T-helper 2 cell (primary cell): ENCODE data around the gene USP46.

Experiments used
- DNase-seq, 5 experiments: peaks; one replicate each; pipeline versions ENCODE4 v3.0.0 to v3.0.0-alpha.2; 2012 to 2022

USP46 gene

DNA sequence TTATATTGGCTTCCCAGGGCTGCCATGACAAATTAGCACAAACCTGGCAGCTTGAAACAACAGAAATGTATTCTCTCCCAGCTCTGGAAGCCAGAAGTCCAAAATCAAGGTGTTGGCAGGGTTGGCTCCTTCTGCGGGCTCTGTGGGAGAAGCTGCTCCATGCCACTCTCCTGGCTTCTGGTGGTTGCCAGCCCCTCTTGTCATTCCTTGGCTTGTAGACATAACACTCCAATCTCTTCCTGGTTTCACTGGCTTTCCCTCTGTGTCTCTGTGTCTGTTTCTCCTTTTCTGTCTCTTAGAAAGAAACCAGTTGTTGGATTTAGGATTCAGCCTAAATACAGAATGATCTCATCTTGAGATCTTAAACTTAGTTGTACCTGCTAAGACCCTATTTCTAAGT, 85.5 kb downstream of the USP46 start:
- DNase-seq, result no peak

DNA sequence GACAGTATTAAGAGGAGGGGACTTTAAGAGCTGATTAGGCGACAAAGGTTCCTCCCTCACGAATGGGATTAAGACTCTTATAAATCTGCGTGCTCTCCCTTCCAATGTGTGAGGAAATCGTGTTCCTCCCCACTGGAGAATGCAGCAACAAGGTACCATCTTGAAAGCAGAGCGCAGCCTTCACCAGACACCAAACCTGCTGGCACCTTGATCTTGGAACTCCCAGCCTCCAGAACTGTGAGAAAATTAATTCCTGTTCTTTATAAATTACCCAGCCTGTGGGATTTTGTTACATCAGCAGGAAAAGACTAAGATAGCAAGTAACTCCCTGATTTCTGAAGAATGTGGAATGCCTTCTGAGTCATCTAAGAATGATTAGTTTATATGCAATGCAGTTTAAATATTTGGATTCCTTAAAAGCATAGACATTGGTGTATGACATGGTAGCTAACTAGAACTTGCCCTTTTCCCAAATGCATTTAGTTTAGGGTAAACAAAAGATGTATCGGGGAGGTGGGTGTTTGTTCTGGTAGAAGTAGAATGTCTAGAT, 86.1 kb downstream of the USP46 start:
- no peak for DNase-seq

- DNase-seq, result no peak
These were observed 90.8 kb downstream of the USP46 start for GRCh38 chr4:52568351-52568750.

DNA sequence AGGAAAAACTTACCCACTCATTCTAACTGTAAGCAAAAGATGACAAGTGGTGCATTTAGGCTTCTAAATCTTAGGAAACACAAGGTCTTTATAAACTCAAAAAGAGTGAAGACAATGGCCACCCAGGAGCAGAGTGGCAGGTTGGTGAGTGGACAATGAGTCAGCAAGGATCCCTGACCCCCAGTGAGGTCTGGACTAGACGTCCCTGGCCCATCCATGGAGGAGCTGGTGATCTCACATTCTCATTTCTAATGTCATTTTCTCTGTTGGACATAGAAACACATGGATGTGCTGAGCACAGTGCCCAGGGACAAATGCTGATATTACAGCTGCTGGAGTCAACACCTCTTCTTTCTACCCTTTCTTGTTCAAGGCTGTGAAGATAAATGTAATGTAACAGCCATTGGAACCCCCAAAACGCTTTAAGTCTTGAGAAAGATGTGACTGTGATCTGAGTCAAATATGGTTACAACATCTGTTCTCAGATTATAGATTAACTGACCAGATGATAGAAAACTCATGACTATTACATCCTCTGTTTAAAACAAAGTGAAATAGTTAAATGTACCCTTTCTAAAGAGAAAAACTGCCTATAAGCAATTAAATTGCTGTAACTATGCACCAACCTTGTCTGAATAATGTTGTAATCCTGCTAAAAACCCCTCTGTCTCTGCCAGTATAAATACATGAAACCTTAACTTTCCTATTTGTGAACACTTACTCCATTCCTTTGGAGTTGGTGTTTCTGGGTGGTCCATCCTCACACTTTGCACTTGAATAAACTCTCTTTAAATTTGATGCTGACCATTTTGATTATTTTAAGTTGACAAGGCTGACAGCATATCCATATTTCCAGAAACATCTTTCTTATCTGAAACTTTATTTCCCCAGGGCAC, 92.7 kb downstream of the USP46 start:
- no peak for DNase-seq

DNA sequence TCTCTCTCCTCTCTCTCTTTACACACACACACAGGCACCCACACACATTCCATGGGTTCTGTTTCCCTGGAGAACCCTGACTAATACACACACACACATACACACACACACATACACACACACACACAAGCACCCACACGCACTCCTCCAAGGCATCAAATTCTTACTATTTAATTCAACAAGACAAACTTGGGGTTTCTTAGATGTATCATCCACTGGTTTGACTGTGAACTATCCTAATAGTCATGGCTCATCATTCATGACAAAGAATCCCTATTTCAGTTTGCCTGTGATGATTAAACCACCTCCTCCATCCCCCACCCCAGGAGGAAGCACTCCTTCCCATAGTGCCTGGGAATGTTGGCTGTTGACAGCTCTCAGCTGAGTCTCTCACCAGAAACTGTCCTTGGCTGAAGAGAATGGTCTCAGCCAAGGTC, 98.2 kb downstream of the USP46 start:
- no peak for DNase-seq

DNA sequence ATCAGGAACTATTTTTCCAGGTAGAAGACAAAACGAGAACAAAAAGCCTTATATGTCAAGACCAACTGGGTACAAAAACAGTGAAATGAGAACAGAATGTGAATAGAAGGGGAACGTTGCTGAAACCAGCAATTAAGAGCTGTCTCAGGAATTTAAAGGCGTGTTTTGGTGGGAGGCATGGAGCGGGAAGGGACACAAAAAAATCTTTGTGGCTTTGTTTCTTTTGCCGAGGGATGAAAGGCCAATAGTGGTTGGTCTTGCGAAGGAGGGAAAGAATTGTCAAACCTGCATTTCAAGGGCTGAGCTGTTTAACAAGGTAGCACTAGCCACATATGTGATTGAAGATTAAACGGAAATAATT, 103.8 kb downstream of the USP46 start:
- DNase-seq, result no peak

DNA sequence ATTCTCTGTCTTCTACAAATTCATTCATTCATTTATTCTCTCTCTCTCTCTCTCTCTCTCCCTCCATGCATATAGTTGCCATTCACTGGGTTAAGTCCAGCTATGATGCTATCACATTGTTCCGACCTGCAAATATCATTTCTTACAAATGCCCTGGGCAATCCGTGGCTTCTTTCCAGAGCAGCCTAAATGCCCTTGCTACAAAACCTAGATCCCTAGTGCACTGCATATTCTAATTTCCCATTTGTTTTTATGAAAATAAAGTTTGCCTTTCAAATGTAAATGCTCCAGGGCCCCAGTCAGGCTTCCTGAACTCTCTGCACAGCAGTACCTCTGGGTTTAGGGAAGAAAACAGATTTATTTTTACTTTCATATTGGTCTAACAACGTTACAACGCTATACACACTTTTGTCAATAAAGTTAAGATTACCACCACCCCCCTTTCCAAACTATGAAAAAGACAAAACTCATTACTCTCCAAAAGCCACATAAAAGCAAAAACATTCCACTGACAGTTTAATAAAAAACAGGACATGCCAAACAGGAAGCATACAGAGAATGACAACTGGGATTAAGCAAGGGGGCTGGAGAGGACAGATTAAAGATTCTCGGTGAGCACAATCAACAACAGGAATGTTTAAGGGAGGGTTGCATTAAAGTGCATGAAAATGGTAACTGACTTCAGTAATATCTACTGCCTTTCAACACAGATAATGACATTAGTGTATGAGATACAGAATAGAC, 104.3 kb downstream of the USP46 start:
- no peak for DNase-seq

GRCh38 chr4:52552778-52553177, 106.3 kb downstream of the USP46 start:
- DNase-seq, result no peak

DNA sequence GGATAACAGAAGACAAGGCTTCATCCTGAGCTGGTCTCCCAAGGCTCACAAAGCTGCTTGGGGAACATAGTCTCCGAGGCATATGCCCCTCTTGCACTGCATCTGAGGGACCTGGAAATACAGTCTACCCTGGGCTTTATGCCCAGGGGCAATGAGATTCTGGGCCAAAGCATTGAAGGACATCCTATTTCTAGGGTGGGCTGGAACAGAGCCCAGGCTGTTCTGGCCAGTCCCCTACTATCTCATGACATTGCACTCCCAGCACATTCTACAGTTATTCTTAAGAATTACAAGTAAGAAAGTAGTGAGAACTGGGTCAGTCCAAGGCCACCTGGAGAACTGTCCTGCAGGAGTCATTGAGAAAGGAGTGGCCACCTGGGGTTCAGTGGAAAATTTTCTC, 107.6 kb downstream of the USP46 start:
- DNase-seq, result no peak

GRCh38 chr4:52550186-52550585, 108.9 kb downstream of the USP46 start:
- DNase-seq, result no peak

GRCh38 chr4:52548818-52549570, 110.1 kb downstream of the USP46 start:
- DNase-seq, result no peak

GRCh38 chr4:52546449-52546848, 112.7 kb downstream of the USP46 start:
- DNase-seq, result no peak

DNA sequence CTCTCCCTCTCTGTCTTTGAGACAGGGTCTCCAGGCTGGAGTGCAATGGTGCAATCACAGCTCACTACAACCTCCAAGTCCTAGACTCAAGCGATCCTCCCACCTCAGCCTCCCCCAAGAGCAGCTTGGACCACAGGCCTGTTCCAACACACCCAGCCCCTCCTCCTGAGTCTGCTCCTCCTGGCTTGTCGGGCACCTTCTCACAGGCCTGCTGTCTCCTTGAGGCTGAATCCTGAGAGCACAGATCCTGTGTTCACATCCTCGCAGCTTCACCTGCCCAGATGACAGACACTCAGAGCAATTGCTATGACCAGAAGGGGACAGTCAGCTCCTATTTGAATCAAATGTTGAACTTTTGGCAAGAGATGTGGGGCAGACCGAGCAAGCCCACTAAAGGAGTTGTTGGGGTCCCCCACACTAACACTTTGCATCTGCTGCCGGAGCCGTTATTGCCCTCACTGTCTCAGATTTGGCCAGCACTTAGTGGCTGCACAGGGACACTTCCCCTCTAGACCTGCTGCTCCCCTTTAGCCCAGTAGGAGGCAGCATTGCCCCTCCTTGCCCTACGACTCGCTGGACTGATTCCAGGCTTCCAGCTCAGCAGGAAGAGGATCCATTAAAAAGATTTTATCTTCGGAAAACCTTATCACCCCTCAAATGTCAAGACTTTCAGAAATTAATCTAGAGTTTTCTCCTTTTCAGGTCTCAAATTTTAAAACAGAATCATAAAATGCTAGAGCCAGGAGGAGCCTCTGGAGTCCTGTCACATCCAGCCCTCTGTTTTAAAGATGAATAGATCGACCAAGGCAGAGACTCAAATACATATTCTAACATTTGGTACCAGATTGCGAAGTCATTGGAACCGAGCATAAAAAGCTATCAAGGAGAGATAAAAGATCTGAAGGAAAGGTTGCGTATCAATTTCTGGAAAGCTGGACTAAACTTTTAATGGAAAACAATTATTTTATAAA, 113.7 kb downstream of the USP46 start:
- peak in 4 of 5 experiments; percentile 12 to 44 (median 36) for DNase-seq
